ENCODE results near the gene THSD7A.

- TF ChIP-seq POLR2AphosphoS5 (IDR thresholded peaks at IDR 0.05; ENCODE audit: borderline replicate concordance, low read depth, low read length) (no peak), EZH2 (IDR thresholded peaks at IDR 0.05) (no peak)
These were observed 181.5 kb downstream of the THSD7A start for GRCh38 chr7:11650500-11650899.

All from SK-N-MC (cell line).